CD4-positive, CD25-positive, alpha-beta regulatory T cell (primary cell): ENCODE data around the gene TFAP2C. TPM values are rescaled to one million over a fixed set of nuclear protein-coding genes. Genes with fewer than 3 reads are reported as not detected.

ENCODE experiments used
- ATAC-seq, 2 donors: fragments of 150-1000 bp; cut with Tn5 transposase; one replicate each; pipeline ENCODE4 v1.10.0; 2021; ENCODE audit warnings: low read depth in 2 of 2, moderate number of reproducible peaks in 2 of 2, moderate library complexity in 1 of 2
- DNase-seq, 3 donors: peaks; one replicate each; pipeline versions ENCODE4 v3.0.0 to v3.0.0-alpha.2; 2012 to 2022; ENCODE audit warnings: mixed read lengths in 1 of 3
- H3K27ac ChIP-seq: one replicate; pipeline ENCODE4 v1.7.0; 2013; ENCODE audit warnings: mild to moderate bottlenecking, low read length; ENCODE audit not compliant: insufficient read depth, poor library complexity, severe bottlenecking
- H3K27me3 ChIP-seq: one replicate; pipeline ENCODE4 v1.7.0; 2013; ENCODE audit warnings: low read length; ENCODE audit not compliant: control insufficient read depth, insufficient read depth
- H3K36me3 ChIP-seq: one replicate; pipeline ENCODE4 v1.7.0; 2013; ENCODE audit warnings: mild to moderate bottlenecking, low read length, moderate library complexity; ENCODE audit not compliant: control insufficient read depth, insufficient read depth
- H3K4me1 ChIP-seq: 2 replicates; pipeline ENCODE4 v1.7.0; 2013; ENCODE audit warnings: mild to moderate bottlenecking, low read length; ENCODE audit not compliant: insufficient read depth, control insufficient read depth, poor library complexity, severe bottlenecking
- H3K4me3 ChIP-seq: one replicate; pipeline ENCODE4 v1.7.0; 2013; ENCODE audit warnings: low read depth, mild to moderate bottlenecking, low read length, moderate library complexity
- H3K9me3 ChIP-seq, 2 experiments: 1 replicate in 1 of 2; 2 replicates in 1 of 2; pipeline ENCODE4 v1.7.0; 2013; ENCODE audit warnings: low read length in 2 of 2, mild to moderate bottlenecking in 1 of 2, moderate library complexity in 1 of 2; ENCODE audit not compliant: control insufficient read depth in 2 of 2
- H3K27ac Mint-ChIP-seq, 3 donors: one replicate each; pipeline ENCODE4 v1.8.0; 2020 to 2022; ENCODE audit warnings: mild to moderate bottlenecking in 3 of 3, mixed read lengths in 3 of 3, moderate library complexity in 2 of 3
- H3K27me3 Mint-ChIP-seq: one replicate; pipeline ENCODE4 v1.8.0; 2022; ENCODE audit warnings: mild to moderate bottlenecking, mixed read lengths
- H3K36me3 Mint-ChIP-seq: one replicate; pipeline ENCODE4 v1.8.0; 2020; ENCODE audit warnings: mixed read lengths
- H3K4me1 Mint-ChIP-seq, 4 donors: one replicate each; pipeline ENCODE4 v1.8.0; 2020 to 2022; ENCODE audit warnings: mixed read lengths in 4 of 4, mild to moderate bottlenecking in 1 of 4
- H3K4me3 Mint-ChIP-seq, 4 donors: one replicate each; pipeline ENCODE4 v1.8.0; 2020 to 2022; ENCODE audit warnings: mild to moderate bottlenecking in 4 of 4, mixed read lengths in 4 of 4, moderate library complexity in 3 of 4
- H3K9me3 Mint-ChIP-seq, 7 donors: one replicate each; pipeline ENCODE4 v1.8.0; 2020 to 2022; ENCODE audit warnings: mixed read lengths in 7 of 7, mild to moderate bottlenecking in 3 of 7, moderate library complexity in 2 of 7
- polyA plus RNA-seq, 4 donors: library from polyadenylated mRNA; unstranded; fragments of 300-500 nt; fragmentation: Illumina TruSeq; gene quantifications; one replicate each; pipeline ENCODE4 v1.2.3, GENCODE V29; 2021
- total RNA-seq: library from RNA; stranded (reverse); gene quantifications from one replicate; pipeline ENCODE4 v1.2.3, GENCODE V29; 2022

The TFAP2C gene
- total and polyA plus RNA-seq, 5 donors from 2014 or later = not detected

DNA sequence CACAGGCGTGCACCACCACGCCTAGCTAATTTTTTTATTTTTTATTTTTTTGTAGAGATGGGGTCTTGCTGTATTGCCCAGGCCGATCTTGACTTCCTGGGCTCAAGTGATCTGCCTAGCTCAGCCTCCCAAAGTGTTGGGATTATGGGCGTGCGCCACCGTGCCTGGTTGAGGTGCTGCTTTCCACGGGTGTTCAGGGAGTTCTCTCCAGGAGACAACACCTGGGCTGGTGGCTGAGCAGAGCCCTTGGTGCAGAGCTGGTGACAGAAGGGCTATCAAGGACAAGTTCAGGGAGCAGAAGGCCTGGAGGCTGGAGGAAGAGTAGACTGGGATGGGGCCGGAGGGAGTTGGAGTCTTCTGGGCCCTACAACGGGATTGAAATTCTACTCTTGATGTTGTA is 34.6 kb downstream of the TFAP2C start:
- Histone ChIP-seq H3K27ac (no peak overlapping the region), H3K36me3 (no peaks in the 10 kb centered on the region), H3K9me3 (no peaks in the 10 kb centered on the region), H3K27me3 (no peaks in the 10 kb centered on the region), H3K4me3 (no peak overlapping the region), H3K4me1 (no peaks in the 10 kb centered on the region)
- DNase-seq (no peak), ATAC-seq (no peak)
- H3K27ac Mint-ChIP-seq = no peak overlapping the region
- H3K27me3 Mint-ChIP-seq = no peaks in the 10 kb centered on the region
- H3K4me3 Mint-ChIP-seq = no peak overlapping the region
- H3K36me3 Mint-ChIP-seq = no peaks in the 10 kb centered on the region
- no peaks in the 10 kb centered on the region for H3K9me3 Mint-ChIP-seq
- H3K4me1 Mint-ChIP-seq = no peaks in the 10 kb centered on the region

DNA sequence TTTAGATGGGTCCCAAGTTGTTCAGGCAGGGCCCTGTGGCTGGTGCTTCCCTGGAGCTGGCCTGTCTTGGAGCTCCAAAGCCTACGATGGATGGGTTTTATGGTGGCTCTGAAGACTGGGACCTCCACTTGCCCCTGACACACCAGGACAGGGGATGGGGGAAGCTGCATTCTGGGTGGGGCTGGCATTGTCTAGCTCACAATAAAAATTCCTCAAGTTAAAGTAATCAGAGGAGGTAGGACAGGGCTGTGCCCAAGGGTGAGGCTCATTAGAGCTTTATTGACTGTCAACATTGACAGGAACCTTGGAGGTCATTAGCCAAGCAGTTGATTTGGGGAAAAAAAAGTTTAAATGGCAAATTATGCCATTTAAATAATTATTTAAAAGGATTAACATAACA is 35.7 kb downstream of the TFAP2C start:
- ATAC-seq = no peak
- no peak overlapping the region for H3K27ac Mint-ChIP-seq
- H3K4me1 ChIP-seq = no peaks in the 10 kb centered on the region
- H3K9me3 Mint-ChIP-seq = no peaks in the 10 kb centered on the region
- no peaks in the 10 kb centered on the region for H3K9me3 ChIP-seq
- no peak for DNase-seq
- no peaks in the 10 kb centered on the region for H3K36me3 Mint-ChIP-seq
- no peaks in the 10 kb centered on the region for H3K4me1 Mint-ChIP-seq
- H3K4me3 ChIP-seq = no peak overlapping the region
- H3K36me3 ChIP-seq = no peaks in the 10 kb centered on the region
- no peaks in the 10 kb centered on the region for H3K27me3 Mint-ChIP-seq
- no peaks in the 10 kb centered on the region for H3K27me3 ChIP-seq
- no peak overlapping the region for H3K27ac ChIP-seq
- no peak overlapping the region for H3K4me3 Mint-ChIP-seq

DNA sequence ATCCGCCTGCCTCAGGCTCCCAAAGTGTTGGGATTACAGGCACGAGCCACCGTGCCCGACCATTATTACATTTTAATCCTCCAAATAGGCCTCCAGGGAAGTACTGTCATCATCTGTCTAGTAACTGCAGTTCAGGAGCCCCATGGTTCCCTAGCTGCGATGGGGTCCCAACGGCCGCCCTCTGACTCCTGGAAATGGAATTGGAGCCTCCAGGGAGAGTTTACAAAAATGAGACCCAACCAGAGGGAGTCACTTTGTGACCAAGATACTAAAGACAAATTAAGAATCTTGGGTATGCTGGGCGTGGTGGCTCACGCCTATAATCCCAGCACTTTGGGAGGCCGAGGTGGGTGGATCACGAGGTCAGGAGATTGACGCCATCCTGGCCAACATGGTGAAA is 36.7 kb downstream of the TFAP2C start:
- DNase-seq (no peak), ATAC-seq (no peak)
- H3K4me1 Mint-ChIP-seq = no peaks in the 10 kb centered on the region
- H3K4me1 ChIP-seq = no peaks in the 10 kb centered on the region
- no peaks in the 10 kb centered on the region for H3K27me3 ChIP-seq
- no peaks in the 10 kb centered on the region for H3K27me3 Mint-ChIP-seq
- no peaks in the 10 kb centered on the region for H3K36me3 Mint-ChIP-seq
- H3K4me3 ChIP-seq = no peak overlapping the region
- no peak overlapping the region for H3K27ac Mint-ChIP-seq
- no peaks in the 10 kb centered on the region for H3K9me3 Mint-ChIP-seq
- H3K27ac ChIP-seq = no peak overlapping the region
- no peaks in the 10 kb centered on the region for H3K9me3 ChIP-seq
- H3K36me3 ChIP-seq = no peaks in the 10 kb centered on the region
- H3K4me3 Mint-ChIP-seq = no peak overlapping the region

DNA sequence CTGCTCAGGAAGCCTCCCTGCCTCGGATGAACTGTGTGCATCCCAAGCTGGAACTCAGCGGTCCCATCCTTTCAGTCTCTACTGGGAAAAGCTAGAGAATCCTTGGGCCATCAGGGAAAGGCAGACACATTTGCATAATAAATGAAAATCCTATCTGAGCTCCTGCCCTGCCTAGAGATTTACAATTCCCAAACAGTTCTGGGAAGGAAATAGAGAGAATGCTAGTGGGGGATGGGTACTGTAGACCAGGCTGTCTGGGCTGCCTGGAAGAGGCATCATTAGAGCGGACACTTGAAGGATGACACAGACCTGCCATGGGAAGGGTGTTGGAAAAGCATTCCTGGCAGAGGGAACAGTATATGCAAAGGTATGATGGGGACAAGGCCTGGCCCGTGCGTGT is 44.3 kb downstream of the TFAP2C start:
- Histone ChIP-seq H3K36me3 (no peaks in the 10 kb centered on the region), H3K4me3 (no peak overlapping the region), H3K4me1 (no peaks in the 10 kb centered on the region), H3K27me3 (no peaks in the 10 kb centered on the region), H3K9me3 (no peaks in the 10 kb centered on the region), H3K27ac (no peak overlapping the region)
- Mint-ChIP-seq H3K9me3 (no peaks in the 10 kb centered on the region), H3K27ac (no peak overlapping the region), H3K4me3 (no peak overlapping the region), H3K27me3 (no peaks in the 10 kb centered on the region), H3K4me1 (no peaks in the 10 kb centered on the region), H3K36me3 (no peaks in the 10 kb centered on the region)
- DNase-seq (no peak), ATAC-seq (no peak)

DNA sequence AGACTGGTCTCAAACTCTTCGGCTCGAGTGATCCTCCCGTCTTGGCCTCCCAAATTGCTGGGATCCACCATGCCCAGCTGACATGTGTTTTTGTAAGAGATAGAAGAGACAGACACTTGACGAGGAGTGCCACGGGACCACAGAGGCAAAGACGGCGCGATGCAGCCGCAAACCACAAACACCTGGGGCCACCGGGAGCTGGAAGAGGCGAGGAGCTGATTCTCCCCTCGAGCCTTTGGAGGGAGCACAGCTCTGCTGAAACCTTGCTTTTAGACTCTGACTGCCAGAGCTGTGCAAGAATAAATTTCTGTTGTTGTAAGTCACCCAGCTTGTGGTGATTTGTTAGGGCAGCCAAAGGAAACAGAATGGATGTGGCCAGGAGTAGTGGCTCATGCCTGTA is 46.9 kb downstream of the TFAP2C start:
- H3K27ac ChIP-seq = no peak overlapping the region
- no peaks in the 10 kb centered on the region for H3K36me3 ChIP-seq
- Mint-ChIP-seq H3K9me3 (no peaks in the 10 kb centered on the region), H3K4me1 (no peaks in the 10 kb centered on the region), H3K27ac (no peak overlapping the region), H3K27me3 (no peaks in the 10 kb centered on the region), H3K36me3 (no peaks in the 10 kb centered on the region), H3K4me3 (no peak overlapping the region)
- DNase-seq (no peak), ATAC-seq (no peak)
- H3K27me3 ChIP-seq = no peaks in the 10 kb centered on the region
- H3K4me3 ChIP-seq = no peak overlapping the region
- no peaks in the 10 kb centered on the region for H3K4me1 ChIP-seq
- H3K9me3 ChIP-seq = no peaks in the 10 kb centered on the region

DNA sequence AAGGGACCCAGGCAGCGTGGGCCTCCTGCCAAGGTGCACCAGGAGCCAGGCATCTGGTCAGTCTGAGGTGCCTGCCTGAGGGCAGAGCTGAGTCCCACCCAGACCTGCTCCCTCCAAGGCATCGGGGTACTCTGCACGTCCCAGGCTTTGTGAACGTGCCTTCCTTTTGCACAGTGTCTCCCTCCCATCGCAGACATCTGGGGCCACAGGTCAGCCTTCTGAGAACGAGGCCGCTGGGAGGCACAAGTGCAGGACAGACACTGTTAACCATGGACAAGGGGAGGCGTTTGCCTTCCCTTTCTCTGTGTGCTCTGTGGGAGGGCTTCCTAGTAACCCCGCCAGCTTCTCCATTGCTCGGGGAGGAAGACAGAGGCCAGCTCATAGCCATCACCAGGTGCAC is 47.6 kb downstream of the TFAP2C start:
- H3K4me3 Mint-ChIP-seq = no peak overlapping the region
- H3K27me3 Mint-ChIP-seq = no peaks in the 10 kb centered on the region
- H3K27me3 ChIP-seq = no peaks in the 10 kb centered on the region
- no peak overlapping the region for H3K4me3 ChIP-seq
- DNase-seq (no peak), ATAC-seq (no peak)
- H3K4me1 ChIP-seq = no peaks in the 10 kb centered on the region
- no peak overlapping the region for H3K27ac Mint-ChIP-seq
- no peaks in the 10 kb centered on the region for H3K9me3 ChIP-seq
- H3K27ac ChIP-seq = no peak overlapping the region
- no peaks in the 10 kb centered on the region for H3K4me1 Mint-ChIP-seq
- no peaks in the 10 kb centered on the region for H3K36me3 ChIP-seq
- H3K36me3 Mint-ChIP-seq = no peaks in the 10 kb centered on the region
- H3K9me3 Mint-ChIP-seq = no peaks in the 10 kb centered on the region

DNA sequence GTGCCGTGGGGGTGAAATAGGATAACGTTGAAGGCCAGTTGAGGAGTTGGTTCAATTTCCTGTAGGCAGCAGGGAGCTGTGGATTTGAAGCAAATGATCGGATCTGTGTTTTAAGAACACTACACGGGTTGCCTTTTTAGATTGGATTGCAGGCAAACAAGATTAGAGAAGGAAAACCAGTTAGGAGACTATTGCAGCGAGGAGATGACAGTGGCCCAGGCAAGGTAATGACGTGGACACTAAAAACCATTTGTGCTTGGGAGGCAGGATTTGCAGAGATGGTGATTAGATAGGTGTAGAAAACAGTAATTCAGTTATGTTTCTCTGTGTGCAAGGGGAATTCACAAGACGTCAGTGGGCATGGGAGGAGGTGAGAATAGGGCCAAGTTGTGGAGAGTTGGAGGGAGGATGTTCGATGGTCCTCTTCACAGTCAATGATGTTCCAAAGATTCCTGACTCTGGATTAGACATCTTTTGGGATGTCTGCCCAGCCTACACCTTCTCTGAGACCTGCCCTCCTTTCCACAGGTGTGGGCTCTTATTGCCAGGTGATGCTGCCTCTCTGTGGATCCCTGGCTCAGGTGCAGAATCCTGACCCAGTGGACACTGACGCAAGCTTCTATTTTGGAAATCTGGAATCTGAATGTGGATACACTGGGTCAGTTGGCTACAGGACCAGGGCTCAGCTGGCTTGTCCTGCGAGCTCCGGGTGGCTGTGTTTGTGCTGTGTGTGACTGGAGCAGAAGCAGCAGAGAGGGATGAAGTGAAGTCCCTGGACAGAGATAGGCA is 54.2 kb downstream of the TFAP2C start:
- Mint-ChIP-seq H3K4me1 (no peaks in the 10 kb centered on the region), H3K9me3 (peaks cover 0 to 3% (median 0%) of the 10 kb centered on the region in 7 donors), H3K4me3 (no peak overlapping the region), H3K36me3 (no peaks in the 10 kb centered on the region), H3K27me3 (no peaks in the 10 kb centered on the region), H3K27ac (no peak overlapping the region)
- no peak for DNase-seq
- Histone ChIP-seq H3K36me3 (no peaks in the 10 kb centered on the region), H3K4me3 (no peak overlapping the region), H3K27ac (no peak overlapping the region), H3K9me3 (no peaks in the 10 kb centered on the region), H3K27me3 (no peaks in the 10 kb centered on the region), H3K4me1 (no peaks in the 10 kb centered on the region)
- no peak for ATAC-seq

DNA sequence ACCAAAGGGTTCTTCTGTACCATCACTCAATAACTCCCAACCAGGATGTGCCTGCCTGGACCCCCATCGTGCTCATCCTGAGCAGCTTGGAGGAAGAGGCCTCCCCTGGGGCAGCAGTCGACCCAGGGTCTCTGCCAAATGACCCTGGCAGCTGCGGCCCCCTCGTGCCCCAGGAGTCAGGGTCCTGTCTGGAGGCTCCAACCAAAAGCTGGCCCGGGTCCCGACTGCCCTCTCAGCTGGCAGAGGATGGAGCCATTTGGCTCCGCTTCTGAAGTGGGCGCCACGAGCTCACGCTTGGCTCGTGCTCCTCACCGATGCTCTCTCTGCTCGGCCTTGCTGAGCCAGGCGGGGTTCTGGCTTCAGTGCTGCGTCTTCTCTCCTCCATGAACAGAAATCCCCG is 56.8 kb downstream of the TFAP2C start:
- Mint-ChIP-seq H3K27me3 (no peaks in the 10 kb centered on the region), H3K4me1 (peaks cover 0 to 3% (median 0%) of the 10 kb centered on the region in 4 donors), H3K27ac (no peak overlapping the region), H3K4me3 (no peak overlapping the region), H3K9me3 (peaks cover 0 to 3% (median 0%) of the 10 kb centered on the region in 7 donors), H3K36me3 (no peaks in the 10 kb centered on the region)
- ATAC-seq (no peak), DNase-seq (no peak)
- Histone ChIP-seq H3K27me3 (no peaks in the 10 kb centered on the region), H3K36me3 (no peaks in the 10 kb centered on the region), H3K4me1 (no peaks in the 10 kb centered on the region), H3K9me3 (no peaks in the 10 kb centered on the region), H3K27ac (no peak overlapping the region), H3K4me3 (no peak overlapping the region)
